Fibroblast of mammary gland (primary cell): ENCODE data around the gene KIAA0513.
"Not testable (repeated sequence)": the region's sequence is repeated elsewhere in the genome, so short reads cannot be mapped to it uniquely, and the experiment has no call there.

Experiments used
- DNase-seq: peaks from one replicate; pipeline ENCODE4 v3.0.0-alpha.2; 2010; ENCODE audit warnings: low read depth
- H3K4me3 ChIP-seq: 2 replicates; pipeline ENCODE4 v1.5.1; 2011; ENCODE audit warnings: low read depth, mild to moderate bottlenecking, low read length, moderate library complexity; ENCODE audit not compliant: control insufficient read depth
- CTCF ChIP-seq: conservative IDR thresholded peaks from 2 replicates; pipeline ENCODE4 v1.5.1; 2011; ENCODE audit warnings: low read depth, low read length, inconsistent platforms; ENCODE audit not compliant: control insufficient read depth, insufficient read depth

KIAA0513 gene

GRCh38 chr16:85029408-85029784 is 1.8 kb downstream of the KIAA0513 start:
- DNase-seq = peak; percentile 69
- TF ChIP-seq CTCF = no peak
- peak overlapping the region; percentile 59 for H3K4me3 ChIP-seq

GRCh38 chr16:85029981-85030401 is 2.4 kb downstream of the KIAA0513 start:
- no peak overlapping the region for H3K4me3 ChIP-seq
- DNase-seq = no peak

DNA sequence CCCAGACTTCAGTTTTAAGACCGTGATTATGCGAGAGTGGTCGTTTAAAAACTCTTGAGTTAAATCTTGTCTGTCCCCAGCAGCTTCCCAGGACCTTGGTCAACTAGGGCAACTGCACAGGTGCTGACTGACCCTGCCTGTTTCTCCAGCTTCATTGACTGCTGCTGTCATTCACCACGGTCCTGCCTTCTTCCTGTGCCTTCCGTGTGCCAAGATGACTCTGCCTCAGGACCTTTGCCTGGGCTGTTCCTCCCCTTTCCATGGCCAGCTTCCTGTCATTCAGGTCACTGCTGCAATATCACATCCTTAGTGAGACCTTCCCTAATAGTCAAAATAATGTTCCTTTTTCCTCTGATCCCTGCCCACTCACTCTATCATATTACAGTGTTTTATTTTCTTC is 3.9 kb downstream of the KIAA0513 start:
- no peak for DNase-seq
- no peak for TF ChIP-seq CTCF
- no peak overlapping the region for H3K4me3 ChIP-seq

More at GRCh38 chr16:85029981-85030401, 2.4 kb downstream of the KIAA0513 start:
- no peak for TF ChIP-seq CTCF

- H3K4me3 ChIP-seq, DNase-seq: not testable (repeated sequence)
Observed at GRCh38 chr16:85032187-85032586, 4.6 kb downstream of the KIAA0513 start.

GRCh38 chr16:85033171-85033570 is 5.6 kb downstream of the KIAA0513 start:
- no peak overlapping the region for H3K4me3 ChIP-seq
- DNase-seq = no peak
- no peak for TF ChIP-seq CTCF

DNA sequence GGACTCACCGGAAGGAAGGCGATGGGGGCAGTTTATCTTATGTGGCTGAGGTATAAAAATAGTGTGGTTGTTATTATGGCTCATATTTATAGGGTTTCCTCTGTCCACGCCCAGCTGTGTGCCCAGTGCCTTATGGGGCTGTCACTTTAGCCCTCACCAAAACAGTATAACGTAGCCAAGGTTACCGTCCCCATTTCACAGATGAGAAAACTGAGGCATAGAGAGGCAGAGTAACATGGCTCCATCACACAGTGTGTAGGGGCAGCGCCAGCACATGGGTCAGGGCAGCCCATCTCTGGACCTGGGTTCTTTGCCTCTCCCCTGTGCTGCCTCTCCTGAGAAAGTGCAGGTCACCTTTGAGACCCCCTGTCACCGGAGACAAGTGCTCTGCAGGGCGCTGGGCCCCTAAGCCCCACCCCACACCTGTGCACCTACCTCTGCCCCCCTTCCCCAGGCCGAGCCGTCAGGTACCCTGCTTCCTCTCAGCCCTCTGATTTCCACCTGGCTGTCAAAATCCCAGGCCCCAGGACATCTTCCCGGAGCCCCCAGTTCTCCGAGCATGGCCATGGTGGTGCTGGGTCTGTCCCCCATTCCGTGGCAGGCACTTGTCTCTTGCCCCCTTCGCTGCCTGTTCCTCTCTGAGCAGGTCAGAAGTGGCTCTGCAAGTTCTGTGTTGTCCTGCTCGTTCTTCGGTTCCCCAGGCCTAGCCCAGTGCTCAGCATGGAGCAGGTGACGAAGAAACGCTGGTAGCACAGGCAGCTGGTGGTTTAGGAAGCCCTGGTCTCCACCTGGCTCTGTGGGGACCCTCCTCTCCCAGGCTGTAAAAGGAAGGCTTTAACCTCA is 7.2 kb downstream of the KIAA0513 start:
- DNase-seq = no peak
- no peak for TF ChIP-seq CTCF
- no peak overlapping the region for H3K4me3 ChIP-seq

DNA sequence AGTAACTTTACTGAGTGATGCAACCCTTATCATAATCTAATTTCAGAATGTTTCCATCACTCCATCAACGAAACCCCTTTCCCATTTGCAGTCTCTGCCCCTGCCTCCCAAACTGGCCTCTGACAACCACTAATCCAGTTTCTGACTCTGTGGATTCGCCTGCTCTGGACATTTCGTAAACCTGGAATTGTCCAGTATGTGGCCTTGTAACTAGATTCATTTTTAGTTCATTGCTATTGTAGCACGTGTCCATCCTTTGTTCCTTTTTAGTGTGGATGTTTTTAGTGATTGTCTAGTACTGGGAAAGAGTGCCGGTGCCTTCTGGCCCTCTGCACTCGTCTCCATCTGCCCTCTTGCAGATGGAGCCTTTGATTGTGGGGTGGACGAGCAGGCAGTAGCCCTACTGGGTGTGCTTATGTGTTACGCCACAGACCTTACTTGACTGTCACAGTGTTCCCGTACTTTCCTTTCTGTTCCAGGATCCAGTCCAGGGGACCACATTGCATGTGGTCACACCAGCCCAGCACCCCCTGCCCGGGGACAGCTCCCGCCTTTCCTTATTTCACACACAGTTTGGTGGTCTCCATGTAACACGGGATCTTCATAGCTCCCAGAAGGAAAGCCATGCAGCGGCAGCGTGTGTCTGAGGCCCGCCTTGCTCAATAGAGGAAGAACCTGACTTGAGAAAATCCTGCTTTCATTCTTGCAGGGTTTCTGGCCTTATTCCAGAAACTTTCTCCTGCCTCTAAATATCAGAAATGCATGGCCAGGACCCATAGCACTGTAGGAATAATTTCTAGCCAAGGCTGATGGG is 8.8 kb downstream of the KIAA0513 start:
- no peak overlapping the region for H3K4me3 ChIP-seq
- DNase-seq = no peak
- TF ChIP-seq CTCF = no peak
